ENCODE results near the gene IL18BP.

GRCh38 chr11:72030472-72031045 is 31.9 kb downstream of the IL18BP start:
- TF ChIP-seq POLR2AphosphoS5 (IDR thresholded peaks at IDR 0.05; ENCODE audit: low read depth, low read length): no peak
- TF ChIP-seq REST (IDR thresholded peaks at IDR 0.05; ENCODE audit: insufficient read depth in 1 of 2, low read depth in 2 of 2, low read length in 1 of 2): no peak
- TF ChIP-seq CTCF (IDR thresholded peaks at IDR 0.05): no peak
- no peak for TF ChIP-seq SIN3A (IDR thresholded peaks at IDR 0.05; ENCODE audit: borderline replicate concordance, insufficient read depth, low read depth, low read length)
- no peak for TF ChIP-seq TCF7L2 (IDR thresholded peaks at IDR 0.05; ENCODE audit: low read depth, low read length)
